Measurements from ENCODE around the gene LPP.

DNA sequence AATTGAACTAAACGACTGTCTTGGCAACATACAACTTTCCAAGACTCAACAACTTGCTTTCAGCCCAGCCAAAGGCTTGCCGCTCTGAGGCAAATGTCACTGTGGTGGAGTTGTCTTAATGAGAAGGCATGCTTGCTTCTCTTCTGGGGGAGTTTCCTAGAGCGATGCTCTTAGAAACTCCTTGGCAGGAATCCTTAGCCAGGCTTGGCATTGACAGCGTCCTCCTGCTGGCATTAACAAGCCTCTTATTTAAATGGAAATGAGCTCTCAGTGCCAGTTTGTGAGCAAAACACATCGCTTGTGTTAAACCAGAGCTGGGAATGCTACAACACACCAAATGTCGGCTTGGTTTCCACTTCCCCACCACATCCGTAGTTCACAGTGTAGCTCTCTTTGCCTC is 752.3 kb downstream of the LPP start:
- TF ChIP-seq LEF1 (IDR thresholded peaks at IDR 0.05; ENCODE audit: borderline replicate concordance) = no peak
- TF ChIP-seq FOXK2 (IDR thresholded peaks at IDR 0.05) = no peak
- no peak for TF ChIP-seq FOXA1 (IDR thresholded peaks at IDR 0.05)
- no peak for TF ChIP-seq ARNT (IDR thresholded peaks at IDR 0.05)
- TF ChIP-seq ZNF384 (IDR thresholded peaks at IDR 0.05) = no peak
- no peak for TF ChIP-seq SP1 (IDR thresholded peaks at IDR 0.05)
- TF ChIP-seq NFRKB (IDR thresholded peaks at IDR 0.05) = no peak
- no peak for TF ChIP-seq PKNOX1 (IDR thresholded peaks at IDR 0.05)
- TF ChIP-seq FOXM1 (IDR thresholded peaks at IDR 0.05; ENCODE audit: borderline replicate concordance) = no peak
- TF ChIP-seq L3MBTL2 (conservative IDR thresholded peaks at IDR 0.05) = no peak
- no peak for TF ChIP-seq HDGF (IDR thresholded peaks at IDR 0.05; ENCODE audit: borderline replicate concordance)
- no peak for TF ChIP-seq SUZ12 (IDR thresholded peaks at IDR 0.05)
- no peak for TF ChIP-seq CTBP1 (IDR thresholded peaks at IDR 0.05; ENCODE audit: borderline replicate concordance)
